GM12874 (cell line): ENCODE data around the gene CLINT1.

Experiments used
- TF ChIP-seq, protein P1 (sequence below): IDR thresholded peaks from 2 replicates; pipeline ENCODE4 v1.5.1; 2011; ENCODE audit warnings: low read depth, mild to moderate bottlenecking, control low read depth, low read length, moderate library complexity; ENCODE audit not compliant: insufficient read depth

Gene CLINT1

DNA sequence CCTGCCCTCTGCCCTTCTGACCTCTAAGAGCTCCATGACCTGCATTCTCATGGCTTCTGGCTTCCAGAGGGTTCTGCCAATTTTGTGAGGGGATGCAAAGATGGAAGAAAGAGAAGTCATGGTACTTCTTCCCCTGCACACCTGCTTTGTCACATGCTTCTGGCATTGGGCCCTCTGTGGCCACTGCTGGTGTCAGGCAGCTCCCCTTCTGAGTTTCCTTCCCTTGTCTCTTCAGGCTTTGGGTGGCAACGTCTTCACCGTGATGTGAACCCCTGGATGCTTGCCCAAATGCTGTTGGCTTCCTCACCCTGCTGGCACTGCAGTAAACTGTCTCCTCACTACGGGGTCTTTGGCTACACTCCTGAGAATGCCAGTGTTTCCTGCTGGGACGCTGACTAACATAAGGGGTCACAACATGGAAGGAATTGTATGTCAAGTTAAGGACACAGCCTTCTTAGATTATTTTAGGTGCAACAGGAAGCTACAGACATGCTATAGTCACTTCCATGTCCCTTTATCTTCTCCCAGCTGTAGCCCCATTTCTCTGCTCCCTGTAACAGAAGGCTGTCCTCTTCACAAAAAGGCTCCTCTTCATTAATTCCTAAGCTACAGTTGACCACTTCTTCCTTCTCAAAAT lies 8.9 kb upstream of the CLINT1 start:
- TF ChIP-seq, protein P1, sequence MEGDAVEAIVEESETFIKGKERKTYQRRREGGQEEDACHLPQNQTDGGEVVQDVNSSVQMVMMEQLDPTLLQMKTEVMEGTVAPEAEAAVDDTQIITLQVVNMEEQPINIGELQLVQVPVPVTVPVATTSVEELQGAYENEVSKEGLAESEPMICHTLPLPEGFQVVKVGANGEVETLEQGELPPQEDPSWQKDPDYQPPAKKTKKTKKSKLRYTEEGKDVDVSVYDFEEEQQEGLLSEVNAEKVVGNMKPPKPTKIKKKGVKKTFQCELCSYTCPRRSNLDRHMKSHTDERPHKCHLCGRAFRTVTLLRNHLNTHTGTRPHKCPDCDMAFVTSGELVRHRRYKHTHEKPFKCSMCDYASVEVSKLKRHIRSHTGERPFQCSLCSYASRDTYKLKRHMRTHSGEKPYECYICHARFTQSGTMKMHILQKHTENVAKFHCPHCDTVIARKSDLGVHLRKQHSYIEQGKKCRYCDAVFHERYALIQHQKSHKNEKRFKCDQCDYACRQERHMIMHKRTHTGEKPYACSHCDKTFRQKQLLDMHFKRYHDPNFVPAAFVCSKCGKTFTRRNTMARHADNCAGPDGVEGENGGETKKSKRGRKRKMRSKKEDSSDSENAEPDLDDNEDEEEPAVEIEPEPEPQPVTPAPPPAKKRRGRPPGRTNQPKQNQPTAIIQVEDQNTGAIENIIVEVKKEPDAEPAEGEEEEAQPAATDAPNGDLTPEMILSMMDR: no peak

DNA sequence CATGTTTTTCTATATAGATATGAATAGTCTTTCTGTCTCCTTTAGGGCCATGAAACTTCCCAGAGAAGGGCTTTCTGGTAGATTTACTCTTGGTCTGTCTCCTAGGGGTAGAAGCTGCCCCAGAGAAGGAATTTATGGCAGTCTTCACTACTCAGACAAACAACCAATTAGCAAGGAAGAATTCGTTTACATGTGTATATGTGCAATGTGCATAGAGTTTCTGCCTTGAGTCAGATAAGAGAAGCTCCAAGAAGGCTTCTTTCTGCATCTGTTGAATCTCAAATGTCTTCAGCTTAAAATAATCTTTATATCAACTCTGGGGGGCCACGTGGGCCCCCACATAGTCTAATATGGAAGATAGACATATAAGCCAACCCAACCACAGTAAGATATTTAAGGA lies 7.6 kb upstream of the CLINT1 start:
- TF ChIP-seq, protein P1: no peak

DNA sequence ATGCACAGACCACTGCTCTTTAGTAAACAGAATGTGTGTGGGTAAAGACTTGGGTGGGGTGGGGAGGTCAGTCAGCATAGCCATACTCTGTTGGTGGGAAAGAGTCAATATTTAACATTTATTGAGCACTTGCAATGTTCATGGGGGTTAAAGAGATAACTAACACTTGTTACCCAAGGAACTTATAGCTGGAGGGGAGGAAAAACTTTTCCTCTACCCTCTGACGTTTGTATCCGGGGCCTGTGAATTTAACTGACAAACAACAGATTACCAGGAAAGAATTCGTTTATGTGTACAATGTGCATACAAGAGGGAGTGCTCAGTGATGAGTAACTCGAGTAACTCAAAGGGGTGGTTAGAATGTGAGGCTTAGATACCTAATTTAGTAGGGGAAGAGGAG lies 6.8 kb upstream of the CLINT1 start:
- TF ChIP-seq, protein P1: no peak

GRCh38 chr5:157864067-157864466 lies 5.1 kb upstream of the CLINT1 start:
- TF ChIP-seq, protein P1: no peak

GRCh38 chr5:157862183-157862851 lies 3.4 kb upstream of the CLINT1 start:
- TF ChIP-seq, protein P1: no peak

DNA sequence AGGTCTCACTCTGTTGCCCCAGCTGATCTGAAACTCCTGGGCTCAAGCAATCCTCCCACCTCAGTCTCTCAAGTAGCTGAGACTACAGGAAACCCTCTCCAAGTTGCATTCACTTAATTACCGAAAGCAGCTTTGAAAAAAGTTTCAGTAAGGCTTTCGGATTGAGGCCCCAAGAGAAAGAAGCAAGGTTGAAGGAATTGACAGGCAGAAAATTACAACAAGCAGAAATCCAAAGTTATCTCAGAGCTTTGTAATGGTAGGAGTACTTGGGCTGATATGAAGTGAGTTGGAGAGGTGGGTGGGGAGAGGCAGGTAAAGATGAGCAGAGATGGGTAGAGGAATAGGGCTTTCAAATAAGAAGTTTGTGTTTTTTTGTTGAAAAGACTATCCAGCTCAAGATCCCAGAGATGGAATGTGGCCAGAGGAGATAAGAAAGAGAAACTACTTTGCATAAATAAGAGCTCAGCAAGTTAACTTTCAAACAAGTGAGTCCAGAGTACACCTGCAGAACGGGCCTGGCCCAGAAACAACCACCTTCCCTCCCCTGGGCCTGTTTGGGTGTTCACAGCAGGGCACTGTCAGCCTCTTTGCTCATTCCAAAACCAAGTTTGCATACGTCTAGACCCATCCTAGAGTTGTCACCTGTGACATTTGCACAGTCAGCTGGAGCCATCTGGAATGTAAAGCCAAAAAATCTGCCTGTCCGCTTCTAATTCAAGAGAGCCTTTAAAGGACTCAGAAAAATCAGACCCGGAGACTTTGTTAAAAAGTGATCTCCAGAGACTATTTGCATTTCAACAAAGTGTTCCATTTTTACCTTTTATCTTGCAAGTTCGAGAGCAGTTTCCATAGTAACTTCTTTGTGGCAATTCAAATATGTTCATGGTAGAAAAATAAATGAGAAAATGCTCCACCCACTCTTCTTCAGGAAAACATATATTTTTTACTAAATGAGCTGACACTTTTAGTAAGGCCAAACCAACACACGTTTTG lies 2.2 kb upstream of the CLINT1 start:
- TF ChIP-seq, protein P1: no peak

DNA sequence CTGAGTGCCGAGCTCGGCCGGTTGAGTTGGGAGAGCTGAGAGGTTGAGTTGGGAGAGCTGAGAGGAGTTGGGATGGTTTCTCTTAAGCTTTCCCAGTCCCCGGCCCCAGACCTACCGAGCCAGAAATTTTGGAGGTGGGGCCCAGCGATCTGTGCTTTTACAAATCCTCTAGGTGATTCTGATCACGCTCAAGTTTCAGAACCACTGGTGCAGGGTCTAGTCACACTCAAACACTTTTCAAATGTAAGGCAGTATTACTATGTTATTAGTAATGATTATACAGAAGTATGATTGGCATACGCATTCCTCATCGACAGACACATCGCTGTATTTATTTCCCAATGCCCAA lies 256 bp upstream of the CLINT1 start:
- TF ChIP-seq, protein P1: no peak
